Vagina (tissue), 2 donors: ENCODE data around the gene PTPRM. TPM values are rescaled to one million over a fixed set of nuclear protein-coding genes. Genes with fewer than 3 reads are reported as not detected.

Source experiments
- DNase-seq, 2 donors: peaks; one replicate each; pipeline ENCODE4 v3.0.0-alpha.2; 2017; ENCODE audit errors: extremely low spot score in 2 of 2
- H3K27ac ChIP-seq: fragments of 200-600 bp; sonication (generic); one replicate; pipeline ENCODE4 v1.5.1; 2019
- H3K27me3 ChIP-seq: fragments of 200-600 bp; sonication (generic); one replicate; pipeline ENCODE4 v1.5.1; 2019
- H3K36me3 ChIP-seq, 2 donors: fragments of 200-600 bp; sonication (generic); one replicate each; pipeline ENCODE4 v1.5.1; 2017 to 2019
- H3K4me1 ChIP-seq: fragments of 200-600 bp; sonication (generic); one replicate; pipeline ENCODE4 v1.5.1; 2019
- H3K4me3 ChIP-seq, 2 donors: fragments of 200-600 bp; sonication (generic); 1 replicate in 1 of 2; 2 replicates in 1 of 2; pipeline ENCODE4 v1.5.1; 2016 to 2019
- H3K9me3 ChIP-seq: fragments of 200-600 bp; sonication (generic); one replicate; pipeline ENCODE4 v1.5.1; 2019
- POLR2A ChIP-seq, 2 donors: fragments of 450-650 bp; IDR thresholded peaks; one replicate each; pipeline ENCODE4 v1.6.1; 2017; ENCODE audit warnings: antibody characterized with exemption in 2 of 2, mild to moderate bottlenecking in 2 of 2, moderate library complexity in 2 of 2
- POLR2AphosphoS5 ChIP-seq, 2 donors: sonication (generic); formaldehyde crosslinking; IDR thresholded peaks; one replicate each; pipeline ENCODE4 v1.9.0; 2017; ENCODE audit warnings: antibody characterized with exemption in 2 of 2, mild to moderate bottlenecking in 2 of 2, low read depth in 1 of 2; ENCODE audit not compliant: insufficient read depth in 1 of 2
- intact Hi-C: fragments of 100-400 bp; cut with DNase I; formaldehyde crosslinking; loops from one replicate; pipeline ENCODE4 v1.15.1; 2023
- total RNA-seq: library from RNA; depleted of rRNA; stranded (reverse); fragments of >200 nt; gene quantifications from one replicate; pipeline ENCODE4 v1.2.3, GENCODE V29; 2016
- TF ChIP-seq, protein P1 (sequence below), 3 experiments: fragments of 450-650 bp in 2 of 3; fragments of 200-600 bp in 1 of 3; sonication (generic) in 1 of 3; IDR thresholded peaks; one replicate each; pipeline ENCODE4 v1.5.1; 2017 to 2019; ENCODE audit warnings: antibody characterized with exemption in 3 of 3, mild to moderate bottlenecking in 2 of 3, moderate library complexity in 2 of 3

Gene PTPRM
- total RNA-seq, 1 donor from 2014 or later = 60.2 TPM

DNA sequence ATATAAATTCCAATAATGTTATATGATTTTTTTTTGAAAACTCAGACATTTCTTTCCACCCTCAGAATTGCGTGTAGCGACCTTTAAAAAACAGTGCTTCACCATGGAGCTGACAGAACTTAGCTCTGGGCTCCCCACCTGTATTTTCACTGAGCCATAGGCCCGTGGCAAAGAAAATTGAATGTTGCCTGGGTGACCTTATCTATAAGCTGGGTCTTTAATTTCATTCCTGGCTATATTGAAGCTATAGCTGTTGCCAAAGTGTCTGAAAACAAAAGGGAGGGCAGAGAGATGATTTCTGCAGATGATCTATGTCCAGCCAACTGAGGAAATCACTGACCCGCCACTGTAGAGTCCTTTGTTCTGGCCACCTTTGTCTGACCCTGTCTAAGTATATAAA, 411.7 kb downstream of the PTPRM start:
- H3K9me3 ChIP-seq = no peaks in the 10 kb centered on the region
- no peaks in the 10 kb centered on the region for H3K4me1 ChIP-seq
- no peaks in the 10 kb centered on the region for H3K36me3 ChIP-seq
- intact Hi-C loops = no loop called here
- no peak overlapping the region for H3K4me3 ChIP-seq
- H3K27ac ChIP-seq = no peak overlapping the region
- H3K27me3 ChIP-seq = no peaks in the 10 kb centered on the region
- TF ChIP-seq, protein P1, sequence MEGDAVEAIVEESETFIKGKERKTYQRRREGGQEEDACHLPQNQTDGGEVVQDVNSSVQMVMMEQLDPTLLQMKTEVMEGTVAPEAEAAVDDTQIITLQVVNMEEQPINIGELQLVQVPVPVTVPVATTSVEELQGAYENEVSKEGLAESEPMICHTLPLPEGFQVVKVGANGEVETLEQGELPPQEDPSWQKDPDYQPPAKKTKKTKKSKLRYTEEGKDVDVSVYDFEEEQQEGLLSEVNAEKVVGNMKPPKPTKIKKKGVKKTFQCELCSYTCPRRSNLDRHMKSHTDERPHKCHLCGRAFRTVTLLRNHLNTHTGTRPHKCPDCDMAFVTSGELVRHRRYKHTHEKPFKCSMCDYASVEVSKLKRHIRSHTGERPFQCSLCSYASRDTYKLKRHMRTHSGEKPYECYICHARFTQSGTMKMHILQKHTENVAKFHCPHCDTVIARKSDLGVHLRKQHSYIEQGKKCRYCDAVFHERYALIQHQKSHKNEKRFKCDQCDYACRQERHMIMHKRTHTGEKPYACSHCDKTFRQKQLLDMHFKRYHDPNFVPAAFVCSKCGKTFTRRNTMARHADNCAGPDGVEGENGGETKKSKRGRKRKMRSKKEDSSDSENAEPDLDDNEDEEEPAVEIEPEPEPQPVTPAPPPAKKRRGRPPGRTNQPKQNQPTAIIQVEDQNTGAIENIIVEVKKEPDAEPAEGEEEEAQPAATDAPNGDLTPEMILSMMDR (IDR thresholded peaks at IDR 0.05) = no peak
- DNase-seq = no peak

DNA sequence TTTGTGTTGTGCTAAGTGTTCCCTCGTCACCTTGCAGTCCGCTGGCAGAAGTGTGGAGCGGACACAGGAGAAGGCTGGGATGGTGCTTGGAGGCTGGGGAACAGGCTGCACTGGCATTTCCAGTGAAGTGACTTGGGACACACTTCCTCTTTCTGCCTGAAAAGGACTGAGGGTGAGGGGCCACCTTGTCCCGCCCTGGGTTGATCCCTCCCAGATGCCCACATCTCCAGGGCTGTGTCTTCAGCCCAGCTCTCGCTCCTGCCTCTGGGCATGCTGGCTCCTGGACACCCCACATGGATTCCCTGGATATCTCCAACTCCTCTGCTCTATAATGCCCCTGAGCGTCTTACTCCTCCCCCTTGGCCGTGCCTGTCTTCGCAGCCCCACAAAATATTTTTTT, 412.6 kb downstream of the PTPRM start:
- TF ChIP-seq POLR2AphosphoS5 (IDR thresholded peaks at IDR 0.05; ENCODE audit: insufficient read depth in 1 of 2, low read depth in 1 of 2) = no peak
- TF ChIP-seq, protein P1 (IDR thresholded peaks at IDR 0.05) = no peak
- TF ChIP-seq POLR2A (IDR thresholded peaks at IDR 0.05) = no peak
- Histone ChIP-seq H3K27ac (no peak overlapping the region), H3K9me3 (no peaks in the 10 kb centered on the region), H3K36me3 (no peaks in the 10 kb centered on the region), H3K27me3 (no peaks in the 10 kb centered on the region), H3K4me3 (no peak overlapping the region), H3K4me1 (no peaks in the 10 kb centered on the region)
- DNase-seq = no peak
- intact Hi-C loops = no loop called here

DNA sequence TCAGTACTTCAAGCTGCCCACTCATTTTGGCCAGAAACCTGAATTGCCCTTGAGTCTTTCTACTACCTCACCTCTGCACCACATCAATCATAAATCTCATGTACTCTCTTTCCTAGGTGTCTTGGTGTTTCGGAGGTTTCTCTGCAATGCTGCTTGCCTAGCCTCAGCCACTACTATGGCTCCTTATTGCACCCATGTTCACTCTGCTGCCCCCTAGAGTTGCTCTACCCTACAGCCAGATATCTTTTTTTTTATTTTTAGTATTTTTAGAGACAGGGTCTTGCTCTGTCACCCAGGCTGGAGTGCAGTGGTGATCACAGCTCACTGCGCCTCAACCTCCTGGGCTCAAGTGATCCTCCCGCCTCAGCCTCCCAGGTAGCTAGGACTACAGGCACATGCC, 413.0 kb downstream of the PTPRM start:
- TF ChIP-seq POLR2AphosphoS5 (IDR thresholded peaks at IDR 0.05; ENCODE audit: insufficient read depth in 1 of 2, low read depth in 1 of 2) (no peak), POLR2A (IDR thresholded peaks at IDR 0.05) (no peak)
- TF ChIP-seq, protein P1 (IDR thresholded peaks at IDR 0.05) = no peak
- Histone ChIP-seq H3K4me1 (no peaks in the 10 kb centered on the region), H3K4me3 (no peak overlapping the region), H3K9me3 (no peaks in the 10 kb centered on the region), H3K27me3 (no peaks in the 10 kb centered on the region), H3K27ac (no peak overlapping the region), H3K36me3 (no peaks in the 10 kb centered on the region)
- no peak for DNase-seq
- intact Hi-C loops = no loop called here

DNA sequence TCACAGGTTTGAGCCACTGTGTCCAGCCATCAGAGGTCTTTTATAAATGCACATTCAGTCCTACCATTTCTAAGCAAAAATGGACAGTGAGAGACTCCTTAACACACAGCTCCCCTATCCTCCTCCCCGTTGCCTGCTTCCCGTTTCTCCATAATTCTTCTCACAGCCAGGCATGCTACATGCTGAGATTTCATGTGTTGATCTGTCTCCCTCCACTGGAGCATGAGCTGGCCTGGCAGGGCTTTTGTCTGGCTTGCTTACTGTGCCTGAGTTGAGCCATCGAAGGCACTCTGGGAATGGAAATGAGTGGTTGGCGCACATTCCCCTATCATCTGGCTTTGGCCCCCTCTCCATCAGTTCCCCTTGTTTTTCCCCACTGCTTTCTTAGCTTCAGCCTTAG, 413.5 kb downstream of the PTPRM start:
- Histone ChIP-seq H3K4me1 (no peaks in the 10 kb centered on the region), H3K36me3 (no peaks in the 10 kb centered on the region), H3K9me3 (no peaks in the 10 kb centered on the region), H3K4me3 (no peak overlapping the region), H3K27ac (no peak overlapping the region), H3K27me3 (no peaks in the 10 kb centered on the region)
- TF ChIP-seq POLR2A (IDR thresholded peaks at IDR 0.05) (no peak), POLR2AphosphoS5 (IDR thresholded peaks at IDR 0.05; ENCODE audit: insufficient read depth in 1 of 2, low read depth in 1 of 2) (no peak)
- TF ChIP-seq, protein P1 (IDR thresholded peaks at IDR 0.05) = no peak
- no peak for DNase-seq
- intact Hi-C loops = no loop called here

DNA sequence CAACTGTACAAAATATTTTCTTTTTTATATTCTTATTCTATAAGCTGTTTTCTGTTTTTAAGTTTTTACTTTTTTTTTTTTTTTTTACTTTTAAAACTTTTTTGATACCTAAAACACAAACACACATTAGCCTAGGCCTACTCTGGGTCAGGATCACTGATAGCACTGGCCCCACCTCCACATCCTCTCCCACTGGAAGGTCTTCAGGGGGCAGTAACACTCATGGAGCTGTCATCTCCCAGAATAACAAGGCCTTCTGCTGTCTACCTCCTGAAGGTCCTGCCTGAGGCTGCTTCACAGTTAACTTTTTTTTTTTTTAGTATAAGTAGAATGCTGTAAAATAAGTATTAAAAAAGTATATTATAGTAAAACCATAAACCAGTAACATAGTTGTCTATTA, 415.1 kb downstream of the PTPRM start:
- TF ChIP-seq, protein P1 (IDR thresholded peaks at IDR 0.05) = no peak
- TF ChIP-seq POLR2A (IDR thresholded peaks at IDR 0.05) = no peak
- no peak for TF ChIP-seq POLR2AphosphoS5 (IDR thresholded peaks at IDR 0.05; ENCODE audit: insufficient read depth in 1 of 2, low read depth in 1 of 2)
- no peak overlapping the region for H3K4me3 ChIP-seq
- no peaks in the 10 kb centered on the region for H3K27me3 ChIP-seq
- H3K27ac ChIP-seq = no peak overlapping the region
- DNase-seq = no peak
- no peaks in the 10 kb centered on the region for H3K9me3 ChIP-seq
- H3K36me3 ChIP-seq = no peaks in the 10 kb centered on the region
- intact Hi-C loops = no loop called here
- H3K4me1 ChIP-seq = no peaks in the 10 kb centered on the region
